NCI-H226 (cell line): ENCODE results near the gene BHLHA15.
"Not testable (repeated sequence)": the region's sequence is repeated elsewhere in the genome, so short reads cannot be mapped to it uniquely, and the experiment has no call there.

Source experiments
- DNase-seq: peaks from one replicate; pipeline ENCODE4 v3.0.0-alpha.2; 2015

The BHLHA15 gene

DNA sequence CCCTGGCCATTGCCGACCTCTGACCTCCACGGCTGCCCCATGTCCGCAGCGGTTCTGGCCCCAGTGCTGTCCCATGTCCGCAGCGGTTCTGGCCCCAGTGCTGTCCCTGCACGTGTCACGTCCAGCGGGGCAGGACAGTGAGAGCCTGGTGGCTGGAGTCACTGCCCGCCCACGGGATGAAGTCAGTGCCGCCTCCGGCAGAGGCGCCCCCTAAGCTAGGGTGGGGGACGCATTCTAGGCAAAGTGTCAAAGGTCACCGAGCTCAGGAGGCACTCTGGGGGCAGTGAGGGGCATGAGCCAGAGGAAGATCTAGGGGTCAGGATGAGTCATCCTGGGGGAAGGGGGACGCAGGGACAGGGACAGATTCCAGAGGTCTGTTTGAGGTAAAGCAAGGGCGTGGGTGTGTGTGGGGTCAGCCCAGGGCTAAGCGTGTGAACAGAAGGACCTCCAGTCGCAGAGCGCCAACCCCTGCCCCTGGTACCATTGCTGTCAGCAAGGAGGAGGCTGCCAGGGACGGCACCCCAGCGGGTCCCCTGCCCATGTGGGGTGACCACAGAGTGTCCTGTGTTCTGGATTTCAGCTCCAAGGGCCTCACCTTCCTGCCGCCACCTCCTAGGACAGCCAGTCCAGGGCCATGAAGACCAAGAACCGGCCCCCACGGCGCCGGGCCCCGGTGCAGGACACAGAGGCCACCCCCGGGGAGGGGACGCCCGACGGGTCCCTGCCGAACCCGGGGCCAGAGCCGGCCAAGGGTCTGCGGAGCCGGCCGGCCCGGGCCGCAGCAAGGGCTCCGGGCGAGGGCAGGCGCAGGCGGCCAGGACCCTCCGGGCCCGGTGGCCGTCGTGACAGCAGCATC, 665 bp downstream of the BHLHA15 start:
- no peak for DNase-seq

DNA sequence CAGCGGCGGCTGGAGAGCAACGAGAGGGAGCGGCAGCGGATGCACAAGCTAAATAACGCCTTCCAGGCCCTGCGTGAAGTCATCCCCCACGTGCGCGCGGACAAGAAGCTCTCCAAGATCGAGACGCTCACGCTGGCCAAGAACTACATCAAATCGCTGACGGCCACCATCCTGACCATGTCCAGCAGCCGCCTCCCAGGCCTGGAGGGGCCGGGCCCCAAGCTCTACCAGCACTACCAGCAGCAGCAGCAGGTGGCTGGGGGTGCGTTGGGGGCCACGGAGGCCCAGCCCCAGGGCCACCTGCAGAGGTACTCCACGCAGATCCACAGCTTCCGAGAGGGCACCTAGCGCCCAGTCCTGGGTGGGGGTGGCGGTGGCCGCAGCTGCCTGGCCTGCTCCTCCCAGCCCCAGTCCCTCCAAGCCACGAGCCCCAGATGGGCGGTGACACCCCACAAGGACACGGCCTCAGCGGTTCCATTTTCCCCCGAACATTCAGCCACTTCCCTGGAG, 1.3 kb downstream of the BHLHA15 start:
- DNase-seq, result no peak

DNA sequence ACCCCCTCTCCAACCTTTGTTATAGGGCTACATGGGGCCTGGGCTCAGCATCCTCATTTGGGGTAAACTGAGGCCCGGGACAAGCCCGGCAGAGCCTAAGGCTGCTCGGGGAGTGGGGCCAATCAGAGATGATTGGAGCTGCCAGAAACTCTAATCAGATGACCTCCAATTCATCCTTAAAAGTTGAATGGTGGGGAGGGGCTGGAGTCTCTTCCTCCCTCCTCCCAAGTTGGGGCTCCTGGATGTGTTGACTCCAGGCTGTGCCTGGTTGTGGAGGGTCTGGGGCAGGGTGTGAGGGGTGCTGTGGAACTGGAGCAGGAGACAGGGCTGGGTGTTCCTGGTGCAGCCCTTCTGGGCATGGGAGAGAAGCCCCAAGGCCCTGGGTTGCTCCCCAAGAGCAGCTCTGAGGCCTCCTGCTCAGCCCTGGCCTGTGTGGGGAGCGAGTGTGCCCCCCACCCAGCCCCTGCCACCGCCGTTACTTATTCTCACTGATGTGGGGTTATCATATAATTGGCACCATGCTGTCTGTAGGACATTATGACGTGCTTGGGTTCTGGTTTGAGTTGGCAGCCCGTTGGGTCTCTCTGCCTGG, 2.2 kb downstream of the BHLHA15 start:
- no peak for DNase-seq

DNA sequence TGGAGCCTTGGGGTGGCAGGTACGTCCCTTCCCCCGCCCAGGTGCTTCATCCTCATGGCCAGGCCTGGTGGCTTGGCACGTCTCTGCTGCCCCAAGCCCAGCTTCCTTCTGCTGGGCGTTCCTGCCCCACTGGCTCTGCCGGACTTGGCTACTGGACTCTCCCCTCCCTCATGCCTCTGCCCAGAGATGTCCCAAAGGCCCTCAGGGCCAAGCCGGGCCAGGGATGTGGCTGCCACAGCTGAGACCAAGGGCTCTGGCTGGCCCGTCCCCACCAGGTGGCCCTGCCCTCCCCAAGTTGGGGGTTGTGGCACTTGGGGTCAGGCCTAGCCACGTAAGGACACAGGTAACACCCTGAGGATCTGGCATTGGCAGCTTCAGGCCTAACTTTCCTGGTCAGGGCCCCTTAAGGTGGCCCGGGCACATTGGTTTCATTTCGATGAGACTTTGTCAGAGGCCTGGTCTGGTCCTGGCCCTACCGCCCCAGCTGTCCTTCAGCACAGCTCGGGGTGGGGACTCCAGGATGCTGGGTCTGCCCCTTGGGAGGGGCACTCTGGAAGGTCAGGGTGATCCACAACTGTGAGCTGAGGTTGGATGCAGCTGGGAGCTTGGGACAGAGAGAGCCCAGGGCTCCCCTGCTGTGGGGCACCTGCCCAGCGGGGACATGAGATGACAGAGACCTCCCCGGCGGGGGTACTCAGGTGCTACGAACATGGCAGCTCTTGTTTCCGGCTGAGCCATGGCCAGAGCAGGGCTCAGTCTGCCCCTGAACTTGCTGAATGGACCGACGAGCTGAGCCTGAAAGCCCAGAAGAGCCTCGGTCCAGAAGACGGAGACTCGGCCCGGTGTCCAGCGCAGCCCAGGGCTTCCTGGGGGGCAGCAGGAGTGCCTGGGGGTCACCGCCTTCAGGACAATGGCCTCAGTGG, 2.9 kb downstream of the BHLHA15 start:
- no peak for DNase-seq

DNA sequence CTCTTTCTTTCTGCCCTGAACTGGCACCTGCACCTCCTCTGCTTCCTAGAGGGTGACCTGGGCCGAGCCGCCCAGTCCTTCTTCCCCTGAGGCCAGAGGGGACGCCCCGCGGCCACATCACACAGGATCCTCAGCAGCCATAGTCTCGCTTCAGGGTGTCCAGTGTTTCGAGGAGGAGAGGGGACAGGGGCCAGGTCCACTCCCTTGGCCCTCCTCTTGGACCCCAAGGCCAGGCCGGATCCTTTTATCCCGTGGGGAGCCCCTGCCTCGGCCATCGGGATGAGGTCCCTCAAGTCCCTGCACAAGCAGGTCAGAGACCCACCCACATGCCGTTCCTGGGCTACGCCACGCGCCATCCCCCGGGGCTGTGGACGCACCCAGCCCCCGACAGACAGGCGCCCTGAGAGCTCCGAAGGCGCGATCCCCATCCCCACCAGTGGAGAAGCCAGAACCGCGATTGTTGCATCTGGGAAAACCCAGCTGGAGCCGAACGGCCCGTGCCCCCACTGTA, 3.6 kb downstream of the BHLHA15 start:
- no peak for DNase-seq

DNA sequence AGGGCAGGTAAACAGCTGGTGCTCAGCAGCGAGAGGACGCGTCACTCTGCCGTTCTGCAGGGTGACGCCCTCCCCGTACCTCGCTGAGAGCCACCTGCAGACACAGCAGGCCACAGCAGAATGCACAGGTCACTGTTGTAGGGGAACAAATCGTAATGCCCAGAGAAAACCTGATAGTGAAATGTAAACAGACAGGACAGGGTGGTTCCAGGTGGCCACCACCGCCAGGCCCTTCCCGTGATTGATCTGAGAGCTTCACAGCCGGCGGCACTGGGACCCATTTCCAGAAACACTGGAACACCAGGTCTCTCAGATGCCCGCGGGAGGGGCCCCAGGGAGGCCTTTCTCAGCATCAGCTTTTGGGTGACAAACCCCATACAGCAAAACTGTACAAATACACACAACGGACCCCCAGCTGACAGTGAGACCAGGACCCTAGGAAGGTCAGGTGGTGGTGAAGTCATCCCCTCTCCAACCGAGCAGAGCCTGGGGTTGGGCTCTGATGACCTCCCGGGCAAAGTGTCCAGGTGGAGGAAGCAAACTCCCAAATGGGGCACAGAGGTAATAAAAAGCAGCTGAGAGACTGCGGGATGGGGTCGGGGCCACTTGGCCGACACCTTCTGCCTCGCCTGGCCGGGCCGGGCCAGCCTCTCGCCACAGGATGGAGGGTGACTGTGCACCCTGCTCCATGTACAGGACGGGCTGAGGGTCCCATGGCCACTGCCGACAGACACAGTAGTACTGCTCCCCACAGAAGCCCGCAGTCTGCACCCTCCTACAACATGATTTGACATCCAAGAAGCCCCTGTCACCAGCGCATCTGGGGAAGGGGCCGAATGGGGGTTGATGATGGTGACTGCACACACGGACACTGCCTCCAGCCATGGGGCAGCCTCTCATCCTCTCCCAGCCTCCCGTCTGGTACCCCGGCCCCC, 4.6 kb downstream of the BHLHA15 start:
- DNase-seq, result no peak

DNA sequence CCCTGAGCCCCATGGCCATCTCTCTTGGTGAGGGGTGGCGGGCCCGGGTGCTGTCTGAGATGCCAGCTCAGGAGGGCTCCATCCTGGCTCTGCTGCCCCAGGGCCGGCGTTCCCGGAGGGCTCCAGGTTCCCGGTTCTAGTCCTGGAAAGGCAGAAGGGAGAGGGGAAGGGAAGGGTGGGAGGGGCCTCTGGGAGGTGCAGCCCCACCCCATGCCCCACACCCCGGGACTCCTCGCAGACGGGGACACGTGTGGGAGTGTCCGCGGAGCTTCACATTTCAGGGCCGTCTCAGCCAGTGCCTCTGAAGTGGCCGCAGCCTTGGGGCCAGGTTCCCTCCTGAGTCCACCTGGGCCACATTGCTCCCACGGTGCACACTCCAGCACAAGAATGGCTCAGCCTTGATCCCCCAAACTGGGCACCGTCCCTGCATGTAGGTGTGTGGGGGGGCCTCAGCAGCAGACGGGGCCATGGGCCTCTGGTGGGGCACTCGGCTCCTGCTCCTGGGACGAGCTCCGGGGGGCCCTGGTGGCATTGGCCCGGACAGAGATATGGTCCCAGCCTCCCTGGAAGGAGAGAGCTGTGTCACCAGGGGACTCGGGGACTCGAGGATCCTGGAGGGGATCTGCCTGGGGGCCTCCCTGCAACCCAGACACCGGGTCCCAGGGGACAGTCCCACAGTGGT, 5.8 kb downstream of the BHLHA15 start:
- no peak for DNase-seq

DNA sequence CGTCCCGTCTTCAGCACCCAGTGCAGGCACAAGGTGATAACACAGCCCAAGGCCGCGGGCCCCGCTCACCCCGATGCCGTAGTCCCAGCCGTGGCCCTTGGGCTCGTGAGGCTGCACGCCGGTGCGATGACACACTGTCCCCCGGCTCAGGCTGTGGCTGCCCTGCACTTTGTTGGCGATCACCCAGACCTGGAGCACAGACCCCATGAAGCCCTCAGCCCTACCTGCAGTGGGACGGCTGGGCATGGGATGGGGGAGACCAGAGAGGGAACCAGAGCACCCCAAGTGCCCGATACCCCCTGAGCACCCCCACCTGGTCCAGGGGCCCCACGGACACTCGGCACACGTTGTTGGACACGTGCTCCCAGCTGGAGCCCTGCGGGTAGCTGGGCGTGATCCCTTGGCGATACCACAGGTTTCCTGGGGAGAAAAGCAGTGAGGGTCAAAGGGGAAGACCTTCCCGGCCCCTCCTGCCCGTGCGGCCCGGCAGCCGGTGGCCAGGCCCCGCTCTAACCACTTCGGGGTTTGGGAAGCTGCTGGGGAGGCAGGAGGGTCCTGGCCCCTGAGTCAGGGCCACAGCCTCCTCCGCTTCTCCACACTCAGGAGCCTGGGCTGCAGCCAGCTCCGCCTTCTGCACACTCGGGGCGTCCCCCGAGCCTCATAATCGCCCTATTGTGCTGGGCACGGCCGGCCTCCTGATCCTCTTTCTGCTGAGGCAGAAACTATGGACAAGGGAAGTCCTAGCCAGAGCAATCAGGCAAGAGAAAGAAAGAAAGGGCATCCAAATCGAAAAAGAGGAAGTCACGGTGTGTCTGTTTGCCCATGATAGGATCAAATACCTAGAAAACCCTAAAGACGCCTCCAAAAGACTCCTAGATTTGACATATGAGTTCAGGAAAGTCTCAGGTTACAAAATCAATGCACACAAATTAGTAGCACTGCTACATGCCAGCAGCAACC, 6.7 kb downstream of the BHLHA15 start:
- no peak for DNase-seq

DNA sequence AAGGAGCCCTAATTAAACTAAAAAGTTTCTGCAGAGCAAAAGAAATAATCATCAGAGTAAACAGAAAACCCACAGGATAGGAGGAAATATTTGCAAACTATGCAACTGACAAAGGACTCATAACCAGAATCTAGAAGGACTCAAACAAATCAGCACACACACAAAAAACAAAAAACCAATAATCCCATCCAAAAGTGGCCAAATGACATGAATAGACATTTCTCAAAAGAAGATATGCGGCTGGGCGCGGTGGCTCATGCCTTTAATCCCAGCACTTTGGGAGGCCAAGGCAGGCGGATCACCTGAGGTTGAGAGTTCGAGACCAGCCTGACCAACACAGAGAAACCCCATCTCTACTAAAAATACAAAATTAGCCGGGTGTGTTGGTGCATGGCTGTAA, 8.1 kb downstream of the BHLHA15 start:
- not testable (repeated sequence) for DNase-seq

DNA sequence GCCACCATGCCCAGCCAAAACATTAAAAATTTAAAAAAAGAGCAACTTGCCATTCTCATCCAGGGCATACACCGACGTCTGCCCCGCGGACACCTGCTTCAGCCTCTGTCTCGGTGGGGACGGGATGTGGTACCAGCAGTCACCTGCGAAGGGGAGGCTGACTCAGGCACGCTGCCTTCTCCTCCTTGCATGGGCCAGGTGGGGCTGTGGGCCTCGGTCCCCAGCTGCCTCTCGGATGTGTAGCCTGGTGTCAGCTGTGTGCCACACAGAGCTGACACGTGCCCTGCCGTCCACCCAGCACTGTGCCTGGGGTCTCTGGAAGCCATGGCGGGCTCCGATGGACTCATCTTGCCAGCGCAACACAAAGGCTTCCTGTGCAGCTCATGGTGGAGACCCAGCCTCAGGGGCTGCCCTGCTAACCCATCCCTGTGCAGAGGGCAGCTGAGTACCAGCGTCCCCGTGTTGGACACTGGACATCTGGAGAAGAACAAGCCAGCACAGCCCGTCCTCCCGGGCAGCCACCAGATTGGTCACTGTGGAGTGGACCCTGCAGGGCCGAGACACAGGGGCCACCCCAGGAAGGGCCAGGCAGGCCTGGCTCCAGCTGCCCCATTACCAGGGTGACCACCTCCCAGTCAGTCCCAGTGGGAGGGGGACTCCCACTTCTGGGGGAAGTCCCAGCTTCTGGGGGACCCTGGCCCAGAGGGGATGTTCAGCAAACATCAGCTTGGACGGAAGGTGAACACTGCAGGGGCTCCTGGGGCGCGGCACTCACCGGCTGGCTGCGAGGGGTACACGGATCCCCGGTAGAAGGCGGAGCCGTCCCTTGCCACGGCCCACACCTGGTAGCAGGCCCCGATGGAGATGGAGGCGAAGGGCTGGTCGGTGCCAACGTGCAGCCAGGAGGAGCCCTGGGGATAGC, 10.6 kb downstream of the BHLHA15 start:
- DNase-seq, result no peak

DNA sequence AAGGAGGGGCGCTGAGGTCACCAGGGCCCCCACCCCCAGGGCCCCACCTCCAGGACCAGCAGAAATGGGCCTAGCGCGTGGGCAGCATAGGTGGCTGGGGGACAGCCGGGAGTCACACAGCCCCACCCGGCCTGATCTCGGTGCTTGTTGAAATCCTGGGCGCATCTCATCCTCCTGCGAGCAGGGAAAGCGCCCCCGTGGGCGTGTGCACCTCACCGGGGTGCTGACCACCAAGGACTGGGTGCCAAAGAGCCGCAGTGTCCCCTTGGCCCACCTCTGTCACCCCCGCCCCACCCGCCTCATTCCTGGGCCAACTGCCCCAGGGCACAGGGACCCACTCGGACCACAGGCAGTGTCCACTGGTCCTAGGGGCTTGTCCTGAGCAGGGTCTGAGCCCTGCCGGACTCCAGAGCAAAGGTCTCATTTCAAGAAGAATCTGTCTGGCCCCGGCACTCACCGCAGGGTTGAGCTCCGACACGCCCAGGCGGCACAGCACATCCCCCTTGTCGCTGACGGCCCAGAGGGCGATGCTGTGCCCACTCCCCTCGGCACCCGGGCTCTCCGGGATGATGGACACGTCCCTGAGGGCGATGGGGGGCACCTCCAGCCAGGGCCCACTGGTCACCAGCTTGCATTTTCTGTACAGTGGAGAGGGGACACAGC, 11.4 kb downstream of the BHLHA15 start:
- no peak for DNase-seq

DNA sequence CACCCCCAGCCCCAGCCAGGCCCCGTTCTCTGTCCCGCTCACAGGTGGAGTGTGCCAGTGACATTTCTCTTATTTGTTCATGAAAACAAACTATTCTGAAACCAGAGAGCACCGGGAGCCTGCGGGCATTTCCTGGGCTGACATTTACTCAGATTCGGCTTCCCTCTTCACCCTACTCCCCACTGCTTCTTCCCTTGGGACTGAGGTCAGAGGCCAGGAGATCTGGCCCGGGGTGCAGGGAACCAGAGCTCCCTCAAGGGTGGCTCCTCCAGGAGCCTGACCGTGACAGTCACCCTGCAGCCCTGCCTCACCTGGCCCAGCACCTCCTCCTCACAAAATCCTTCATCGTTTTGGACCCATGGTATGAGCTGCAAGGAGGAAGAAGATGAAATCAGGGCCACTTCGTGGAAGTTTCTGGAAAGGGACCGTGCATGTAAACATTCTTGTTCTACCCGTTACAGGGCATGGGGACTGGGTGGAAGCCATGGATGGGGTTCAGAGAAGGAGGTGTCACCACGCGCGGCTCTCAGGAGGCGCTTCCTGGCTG, 12.2 kb downstream of the BHLHA15 start:
- no peak for DNase-seq

DNA sequence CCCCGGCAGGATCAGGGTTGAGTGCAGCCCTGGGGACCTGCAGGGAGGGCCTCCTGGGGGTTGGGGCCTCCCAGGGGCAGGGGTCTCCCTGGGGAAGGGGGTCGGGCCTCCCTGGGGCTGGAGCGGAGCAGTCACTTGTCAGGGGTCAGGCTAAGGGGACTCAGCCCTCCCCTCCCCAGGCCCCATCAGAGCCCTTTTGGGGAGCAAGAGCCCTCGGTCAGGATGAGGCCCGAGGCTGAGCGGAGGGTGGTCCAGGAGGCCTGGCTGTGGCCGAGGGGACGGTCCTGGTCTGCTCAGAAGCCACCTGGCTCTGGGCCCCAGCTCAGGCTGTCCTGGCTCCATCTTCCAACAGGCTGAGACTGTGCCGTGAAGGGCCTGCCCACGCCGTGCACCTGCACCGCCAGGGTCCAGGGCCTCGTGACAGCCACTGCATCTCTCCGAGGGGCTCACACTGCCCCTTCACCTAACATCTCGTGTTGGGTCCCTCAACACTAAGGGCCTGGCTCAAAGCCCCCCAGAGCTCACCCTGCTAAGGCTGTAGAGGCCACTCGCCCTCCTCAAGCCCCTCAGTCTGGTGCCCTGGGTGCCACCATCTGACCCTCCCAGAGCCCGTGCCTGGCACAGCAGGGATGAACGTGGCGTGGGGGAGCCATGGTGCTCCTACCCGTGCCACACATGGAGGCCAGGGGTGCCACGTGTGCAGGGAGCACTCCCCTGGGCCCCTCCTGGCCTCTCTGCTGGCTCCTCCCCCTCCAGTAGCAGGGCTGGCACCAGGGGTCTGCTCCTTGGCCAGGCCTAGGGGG, 12.9 kb downstream of the BHLHA15 start:
- no peak for DNase-seq

DNA sequence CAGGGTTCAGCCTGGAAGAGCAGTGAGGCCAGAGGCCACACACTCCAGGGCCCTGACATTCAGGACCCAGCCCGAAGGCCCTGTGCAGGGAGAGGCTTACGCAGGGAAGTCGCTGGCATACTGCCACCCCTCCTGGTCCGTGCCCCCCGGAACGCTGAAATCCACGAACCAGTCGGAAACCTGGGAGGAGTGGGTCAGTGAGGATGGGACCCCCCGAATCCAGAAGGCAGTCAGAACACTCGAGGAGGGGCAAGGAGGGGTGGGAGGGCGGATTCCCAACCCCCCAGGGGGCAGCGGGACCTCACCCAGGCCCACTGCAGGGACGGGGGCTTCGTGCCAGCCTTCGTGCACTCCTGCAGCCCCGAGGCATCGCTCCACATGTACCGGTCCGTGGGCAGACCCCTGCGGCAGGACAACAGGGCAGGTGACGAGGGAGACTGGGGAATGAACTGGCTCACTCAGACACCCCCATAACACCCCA, 13.5 kb downstream of the BHLHA15 start:
- no peak for DNase-seq

DNA sequence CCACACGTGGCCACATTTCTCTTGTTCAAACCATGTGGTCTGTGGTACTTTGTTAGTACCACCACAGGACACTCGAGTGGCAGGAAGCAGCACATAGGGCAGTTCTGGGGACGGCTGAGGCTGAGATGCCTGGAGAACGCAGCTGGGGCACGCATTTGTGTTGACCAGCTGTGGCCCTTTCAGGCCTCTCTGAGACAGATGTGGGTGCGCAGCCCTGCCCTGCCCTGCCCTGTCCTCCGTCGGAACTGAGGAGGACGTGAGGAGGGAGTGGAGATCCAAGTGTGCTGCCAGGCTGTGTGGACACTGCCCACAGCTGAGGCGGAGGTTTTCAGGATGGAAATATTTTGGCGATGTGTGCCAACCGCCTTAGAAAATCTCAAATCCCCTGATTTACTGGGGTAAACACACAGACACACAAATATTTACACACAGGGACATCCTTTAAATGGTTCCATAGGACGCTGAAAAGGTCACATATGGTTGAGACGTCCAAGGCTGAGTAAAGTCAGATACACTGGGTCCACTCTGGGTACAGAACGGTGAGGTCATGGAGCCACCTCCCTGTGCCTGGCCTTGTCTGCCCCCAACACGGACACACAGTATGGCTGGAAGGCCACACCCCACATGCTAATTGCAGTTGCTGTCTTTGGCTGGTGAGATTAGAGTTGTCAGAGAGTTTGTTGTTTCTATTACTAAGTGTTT, 14.8 kb downstream of the BHLHA15 start:
- no peak for DNase-seq

DNA sequence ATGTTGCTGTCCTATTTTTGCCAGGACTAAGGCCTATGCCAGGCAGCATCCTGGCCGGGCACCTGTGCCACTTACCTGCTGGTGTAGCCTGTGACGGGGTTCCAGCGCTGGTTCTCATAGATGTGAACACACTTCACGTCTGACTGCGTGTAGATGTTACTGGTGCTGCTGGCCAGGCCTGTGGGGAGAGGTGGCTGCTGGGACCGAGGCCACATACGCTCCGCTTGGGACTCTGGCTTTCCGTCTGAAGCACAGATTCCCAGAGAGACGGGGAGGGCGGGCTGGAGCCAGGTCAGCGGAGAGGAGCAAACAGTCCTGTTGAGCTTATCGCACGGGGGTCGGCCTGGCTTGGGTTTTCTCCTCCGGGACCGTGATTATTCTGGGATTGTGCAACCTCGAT, 16.7 kb downstream of the BHLHA15 start:
- DNase-seq, result no peak
